ENCODE measurements around the gene POU2F3.
A peak's percentile ranks its signal among the peaks of the same experiment; 100 is the strongest.

The POU2F3 gene

DNA sequence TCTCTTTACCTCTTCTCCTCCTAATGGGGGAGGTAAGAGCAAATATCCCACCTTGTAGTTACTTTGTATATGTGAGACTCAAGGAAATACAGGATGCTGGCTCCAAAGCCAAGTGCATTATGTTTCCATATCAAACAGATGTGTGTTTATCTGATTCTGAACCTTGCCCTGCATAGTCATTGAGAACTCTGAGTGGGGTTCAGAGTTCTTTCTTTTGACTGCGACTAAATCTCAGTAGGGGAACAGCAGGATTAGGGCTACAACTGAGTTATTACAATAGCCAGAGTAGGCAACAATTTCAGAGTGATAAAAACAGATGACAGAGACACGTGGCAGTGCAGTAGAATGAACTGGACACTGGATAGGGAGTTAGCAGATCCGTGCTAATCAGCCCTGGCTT lies 51.0 kb downstream of the POU2F3 start:
- no peak for DNase-seq

DNA sequence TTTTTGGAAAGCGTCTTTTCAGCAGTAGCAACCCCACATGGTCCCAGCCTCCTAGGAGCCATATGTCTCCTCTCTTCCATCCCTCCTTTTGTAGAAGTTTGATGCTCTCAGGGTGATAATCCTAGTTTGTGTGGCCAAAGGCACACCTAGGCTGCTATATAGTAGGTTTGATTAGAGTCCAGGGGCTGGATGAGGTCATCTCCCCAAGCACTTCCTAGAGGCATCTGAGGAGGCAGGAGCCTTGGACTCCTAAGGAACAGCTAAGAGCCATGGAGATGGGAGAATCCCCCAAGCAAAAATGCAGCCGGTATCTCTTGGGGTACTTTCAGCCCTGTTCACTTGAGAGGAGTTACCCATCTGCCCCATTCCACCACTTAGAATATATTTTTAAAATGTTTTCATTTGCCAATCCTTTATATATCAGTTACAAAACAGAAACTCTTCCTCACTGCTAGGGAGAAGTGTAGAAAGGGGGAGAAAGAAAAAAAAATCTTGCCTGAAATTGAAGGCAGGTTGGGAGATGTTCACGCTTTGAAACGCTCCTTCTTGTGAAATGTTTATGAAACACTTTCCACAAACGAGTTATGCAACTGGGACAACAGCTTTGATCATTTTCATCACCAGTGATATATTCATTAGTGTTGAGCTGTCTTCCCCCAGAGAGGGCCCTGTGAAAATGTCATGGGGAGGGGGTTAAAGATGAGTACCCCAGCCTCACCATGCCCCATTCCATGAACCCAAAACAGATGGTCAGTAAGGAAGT lies 53.3 kb downstream of the POU2F3 start:
- no peak for DNase-seq

DNA sequence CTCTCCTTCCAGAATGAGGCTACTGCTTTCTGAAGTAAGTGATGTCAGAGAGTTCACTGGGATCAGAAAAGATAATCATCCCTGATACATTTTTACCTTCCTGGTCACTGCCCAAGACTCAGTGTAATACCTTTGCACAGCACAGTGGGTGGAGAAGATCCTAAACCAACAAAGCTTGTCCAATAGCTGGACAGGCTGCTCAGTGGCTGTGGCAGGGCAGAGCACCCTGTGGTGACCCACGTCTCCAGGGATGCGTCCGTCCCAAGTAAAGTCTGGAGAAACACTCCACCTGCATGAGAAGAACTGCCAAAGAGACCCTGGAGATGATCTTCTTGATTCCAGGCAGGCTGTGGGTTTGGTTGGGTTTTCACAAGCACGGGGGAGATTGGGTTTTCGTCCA lies 54.2 kb downstream of the POU2F3 start:
- DNase-seq, result no peak

DNA sequence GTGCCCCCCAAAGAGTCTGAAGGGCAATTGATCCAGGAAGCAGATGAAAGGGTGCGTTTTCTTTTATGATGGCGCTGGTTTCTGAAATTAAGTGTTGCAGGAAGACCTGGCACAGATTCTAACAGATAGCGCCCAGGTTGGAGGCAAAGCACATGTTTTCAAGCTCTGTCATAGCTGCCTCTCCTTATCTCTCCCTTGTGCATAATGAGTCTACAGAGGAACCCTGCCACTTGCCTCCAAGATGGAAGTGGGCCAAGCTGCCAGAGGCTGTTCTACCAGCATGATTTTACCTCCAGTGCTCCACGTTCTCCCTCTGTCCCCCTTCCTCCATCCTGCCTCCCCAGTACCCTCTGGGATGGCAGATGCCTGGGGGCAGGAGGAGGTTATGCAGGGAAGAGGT lies 55.2 kb downstream of the POU2F3 start:
- DNase-seq, result no peak

DNA sequence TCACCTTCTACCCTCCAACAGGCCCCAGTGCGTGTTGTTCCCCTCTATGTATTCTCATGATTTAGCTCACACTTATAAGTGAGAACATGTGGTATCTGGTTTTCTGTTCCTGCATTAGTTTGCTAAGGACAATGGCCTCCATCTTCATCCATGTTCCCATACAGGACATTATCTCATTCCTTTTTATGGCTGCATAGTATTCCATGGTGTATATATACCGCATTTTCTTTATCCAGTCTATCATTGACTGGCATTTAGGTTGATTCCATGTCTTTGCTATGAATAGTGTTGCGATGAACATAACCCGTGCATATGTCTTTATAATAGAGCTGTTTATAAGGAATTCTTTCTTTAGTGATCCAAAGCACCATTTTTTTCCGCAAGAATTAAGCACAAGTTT lies 56.6 kb downstream of the POU2F3 start:
- DNase-seq, result no peak

DNA sequence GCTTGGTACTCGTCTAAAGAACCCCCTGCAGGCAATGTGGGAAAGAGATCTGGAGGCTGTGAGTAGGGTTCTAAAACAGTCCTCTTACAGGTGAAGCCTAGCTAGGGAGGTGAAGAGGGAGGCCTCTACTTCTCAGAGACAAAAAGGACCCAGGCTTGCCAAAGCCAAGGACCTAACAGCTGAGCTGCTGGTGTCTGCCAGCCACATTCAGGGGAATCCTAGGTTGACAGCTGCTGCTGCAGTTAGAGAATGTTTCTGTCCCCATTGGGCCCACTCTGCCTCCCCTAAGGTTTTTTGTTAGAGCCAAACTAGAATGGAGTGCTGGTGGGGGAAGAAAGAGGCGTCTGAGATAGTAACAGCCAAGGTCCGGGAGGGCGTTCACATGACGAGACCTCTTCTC lies 58.5 kb downstream of the POU2F3 start:
- DNase-seq, result no peak

DNA sequence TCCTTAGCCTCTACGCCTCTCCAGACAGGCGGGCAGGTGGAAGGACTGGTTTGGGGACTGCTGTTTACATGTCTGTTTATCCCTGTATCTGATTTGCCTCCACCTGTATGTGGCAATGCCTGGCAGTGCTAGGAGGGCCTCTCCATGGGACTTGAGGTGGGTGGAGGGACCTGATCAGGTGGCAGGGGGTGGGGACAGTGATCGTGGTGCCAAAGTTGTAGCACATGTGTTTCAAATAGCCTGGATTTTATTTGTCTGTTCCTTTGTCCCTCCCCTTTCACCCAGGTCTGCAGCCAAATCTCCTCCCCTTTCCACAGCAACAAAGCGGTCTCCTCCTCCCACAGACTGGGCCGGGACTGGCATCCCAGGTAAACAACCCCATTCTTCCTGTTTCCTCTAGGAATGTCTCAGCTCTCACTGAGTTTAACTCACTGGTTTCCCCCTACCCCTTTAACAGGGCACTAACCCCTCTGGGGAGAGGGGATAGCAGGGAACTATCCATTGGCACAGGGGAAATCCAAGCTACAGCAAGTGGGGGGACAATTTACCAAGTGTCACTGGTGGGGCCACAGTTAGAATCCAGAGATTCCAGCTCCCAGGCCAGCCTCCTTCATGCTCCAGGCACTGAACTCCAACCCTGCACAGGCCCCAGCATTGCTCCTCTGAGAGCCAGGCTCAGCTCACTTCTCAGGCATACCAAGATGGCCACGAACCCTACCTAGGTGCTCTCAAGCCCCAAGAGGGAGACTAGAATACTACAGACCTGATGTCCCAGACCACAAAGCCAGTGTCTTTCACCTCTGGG lies 62.3 kb downstream of the POU2F3 start:
- DNase-seq, result no peak

DNA sequence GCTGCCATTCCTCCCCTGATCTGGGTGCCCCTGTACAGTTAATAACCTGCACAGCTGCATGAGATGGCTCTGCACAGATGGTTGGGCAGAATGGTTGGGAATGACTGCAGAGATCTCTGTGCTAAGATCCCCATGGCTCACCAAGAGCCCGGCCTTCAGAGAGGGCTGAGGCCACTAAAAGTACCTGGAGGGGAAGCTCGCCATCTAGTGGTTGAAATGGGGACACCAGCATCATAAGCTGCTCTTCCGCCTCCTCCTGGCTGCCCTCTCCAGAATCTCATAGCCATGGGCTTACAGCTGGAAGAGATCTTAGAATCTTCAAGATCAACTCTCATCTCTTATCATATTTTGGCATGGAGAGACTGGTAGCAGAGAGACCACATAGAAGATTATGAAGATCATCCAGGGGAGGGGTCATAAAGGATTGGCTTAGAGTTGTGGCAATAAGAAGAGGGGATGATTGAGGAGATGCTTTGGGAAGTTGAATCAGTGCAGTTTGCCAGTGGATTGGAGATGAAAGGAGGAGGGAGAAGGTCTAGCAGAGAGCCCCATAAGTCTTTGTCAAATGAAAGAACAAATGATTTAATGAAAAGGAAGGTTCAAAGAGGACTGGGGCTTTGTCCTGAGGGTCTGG lies 63.2 kb downstream of the POU2F3 start:
- peak in 2 of 4 experiments; percentile 11 to 41 for DNase-seq

DNA sequence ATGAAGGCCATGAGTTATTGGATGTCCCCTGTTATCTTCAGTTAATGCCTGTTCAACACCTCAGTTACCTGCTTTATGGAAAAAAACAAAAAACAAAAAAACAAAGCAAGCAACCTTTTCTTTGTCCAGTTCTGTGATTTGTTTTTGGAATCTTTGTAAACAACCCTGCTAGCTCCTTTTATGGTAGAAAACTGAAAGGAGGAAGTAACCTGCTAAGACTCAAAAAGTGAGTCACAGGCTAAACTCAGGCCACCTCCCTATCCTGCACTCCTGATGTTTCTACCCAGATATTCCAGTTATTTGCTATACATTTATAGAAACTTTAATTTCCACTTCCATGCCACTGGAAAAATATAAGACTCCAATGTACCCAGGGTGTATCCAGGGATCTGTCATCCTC lies 64.6 kb downstream of the POU2F3 start:
- no peak for DNase-seq

DNA sequence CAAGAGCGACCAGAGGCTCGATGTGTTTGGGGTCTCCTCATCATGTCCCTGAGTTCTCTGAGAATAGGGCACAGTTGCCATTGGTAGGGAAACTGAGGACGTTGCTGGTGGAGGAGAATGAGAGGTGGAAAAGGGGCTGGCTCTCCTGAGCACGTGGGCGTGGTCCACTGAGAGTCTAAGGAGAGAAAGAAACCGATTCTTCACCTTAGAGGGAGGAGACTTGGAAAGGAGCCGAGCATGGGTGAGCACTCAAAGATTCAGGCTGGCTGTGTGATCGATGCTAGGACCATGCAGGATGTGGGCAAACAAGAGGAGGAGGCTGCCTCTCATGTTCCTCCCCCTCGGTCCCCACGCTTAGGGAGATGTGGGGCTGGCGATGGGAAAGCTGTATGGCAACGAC lies 65.3 kb downstream of the POU2F3 start:
- no peak for DNase-seq

DNA sequence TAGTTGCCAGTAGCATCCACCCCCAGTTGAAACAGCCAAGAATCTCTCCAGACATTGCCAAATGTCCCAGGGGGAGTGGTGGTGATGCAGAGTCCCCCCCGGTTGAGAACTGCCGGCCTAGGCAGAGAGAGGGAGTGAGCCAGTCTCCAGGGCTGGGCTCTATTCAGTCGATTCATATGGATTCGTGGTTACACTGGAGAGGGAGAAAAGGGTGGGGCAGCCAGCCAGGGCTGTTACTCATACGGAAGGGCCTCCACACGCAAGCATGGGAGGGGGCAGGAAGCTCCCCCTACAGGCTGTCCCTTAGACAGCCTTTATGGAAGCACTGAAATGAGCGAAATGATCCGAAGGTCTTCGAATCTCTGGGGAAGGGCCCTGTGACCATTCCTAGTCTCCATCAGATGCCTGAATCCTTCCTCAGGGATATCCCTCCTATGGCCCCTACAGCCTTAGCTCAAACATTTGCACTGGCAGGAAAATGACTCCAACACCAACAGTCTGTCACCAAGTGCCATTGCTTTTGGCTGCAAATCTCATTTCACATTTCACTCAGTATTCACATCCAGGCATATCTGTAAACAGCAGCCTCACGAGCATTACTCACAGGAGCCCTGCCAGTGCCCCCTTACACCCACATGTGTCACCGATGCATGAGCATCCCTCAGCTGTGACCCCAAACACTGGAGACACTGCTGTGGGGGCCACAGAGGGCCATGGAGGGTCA lies 66.7 kb downstream of the POU2F3 start:
- DNase-seq, result no peak

DNA sequence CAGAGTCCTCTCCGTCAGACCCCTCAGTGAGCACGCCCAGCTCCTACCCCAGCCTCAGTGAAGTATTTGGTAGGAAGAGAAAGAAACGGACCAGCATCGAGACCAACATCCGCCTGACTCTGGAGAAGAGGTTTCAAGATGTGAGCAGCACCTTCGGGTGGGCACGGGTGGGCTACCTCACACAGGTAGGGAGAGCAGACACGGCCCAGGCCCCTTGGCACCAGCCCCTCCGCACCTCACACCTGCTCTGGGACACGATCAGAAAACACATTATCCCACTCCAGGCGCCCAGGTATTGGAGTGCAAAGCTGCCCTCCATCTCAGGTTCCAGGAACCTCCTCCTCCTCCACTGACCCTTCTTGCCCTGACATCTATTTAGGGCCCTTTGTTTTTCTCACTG lies 67.5 kb downstream of the POU2F3 start:
- no peak for DNase-seq

DNA sequence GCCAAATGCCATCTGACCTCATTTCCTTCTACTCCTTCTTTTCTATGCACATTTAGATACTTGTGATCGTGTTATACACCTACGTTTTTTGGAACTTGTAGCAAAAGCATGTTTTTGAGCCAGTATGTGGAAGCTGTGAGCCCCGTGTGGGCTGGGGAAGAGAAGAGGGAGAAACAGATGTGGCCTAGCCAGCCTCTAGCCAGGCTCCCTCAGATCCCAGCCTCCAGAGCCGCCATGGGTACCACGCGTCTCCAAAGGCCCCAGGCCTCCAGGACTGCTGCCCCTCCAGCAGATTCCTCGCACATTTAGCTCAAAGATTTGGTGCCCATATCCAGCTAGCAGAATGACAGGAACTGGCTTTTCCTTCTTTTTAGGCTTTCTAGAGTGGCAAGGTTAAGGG lies 68.1 kb downstream of the POU2F3 start:
- no peak for DNase-seq

DNA sequence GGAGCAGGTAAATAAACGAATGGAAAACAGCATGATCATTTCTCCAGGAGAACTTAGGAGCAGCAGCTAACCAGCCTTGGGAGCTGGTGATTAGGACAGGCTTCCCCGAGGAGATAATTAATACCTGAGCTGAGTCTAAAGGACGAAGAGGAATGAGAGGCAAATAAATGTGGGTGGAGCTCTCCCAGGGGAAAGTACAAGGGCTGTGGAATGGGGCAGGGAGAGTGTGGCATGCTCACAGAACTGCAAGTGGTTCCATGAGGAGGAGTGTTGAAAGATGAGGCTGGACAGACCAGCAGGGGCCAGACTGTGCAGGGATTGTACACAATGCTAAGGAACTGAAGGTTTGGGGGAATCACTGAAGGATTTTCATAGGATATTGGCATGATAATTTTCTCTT lies 70.9 kb downstream of the POU2F3 start:
- DNase-seq, result no peak

DNA sequence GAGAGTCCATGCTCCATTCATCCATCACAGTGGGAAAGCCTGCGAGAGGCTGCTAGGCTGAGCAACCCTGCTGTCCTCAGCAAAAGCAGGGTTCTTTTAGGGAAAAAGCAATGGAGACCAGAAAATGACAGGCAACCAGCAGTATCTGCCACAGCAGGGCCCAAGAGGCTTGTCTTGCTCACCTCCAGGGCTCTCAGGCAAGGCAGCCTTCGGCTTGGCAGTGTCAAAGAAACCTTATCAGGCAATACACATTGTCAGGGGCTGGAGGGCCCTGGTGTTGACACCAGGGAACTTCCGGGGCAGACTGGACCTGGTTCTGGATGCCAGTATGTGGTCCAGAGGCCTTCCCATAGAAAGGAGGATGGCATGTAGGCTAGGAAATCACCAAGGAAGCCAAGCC lies 74.9 kb downstream of the POU2F3 start:
- no peak for DNase-seq

DNA sequence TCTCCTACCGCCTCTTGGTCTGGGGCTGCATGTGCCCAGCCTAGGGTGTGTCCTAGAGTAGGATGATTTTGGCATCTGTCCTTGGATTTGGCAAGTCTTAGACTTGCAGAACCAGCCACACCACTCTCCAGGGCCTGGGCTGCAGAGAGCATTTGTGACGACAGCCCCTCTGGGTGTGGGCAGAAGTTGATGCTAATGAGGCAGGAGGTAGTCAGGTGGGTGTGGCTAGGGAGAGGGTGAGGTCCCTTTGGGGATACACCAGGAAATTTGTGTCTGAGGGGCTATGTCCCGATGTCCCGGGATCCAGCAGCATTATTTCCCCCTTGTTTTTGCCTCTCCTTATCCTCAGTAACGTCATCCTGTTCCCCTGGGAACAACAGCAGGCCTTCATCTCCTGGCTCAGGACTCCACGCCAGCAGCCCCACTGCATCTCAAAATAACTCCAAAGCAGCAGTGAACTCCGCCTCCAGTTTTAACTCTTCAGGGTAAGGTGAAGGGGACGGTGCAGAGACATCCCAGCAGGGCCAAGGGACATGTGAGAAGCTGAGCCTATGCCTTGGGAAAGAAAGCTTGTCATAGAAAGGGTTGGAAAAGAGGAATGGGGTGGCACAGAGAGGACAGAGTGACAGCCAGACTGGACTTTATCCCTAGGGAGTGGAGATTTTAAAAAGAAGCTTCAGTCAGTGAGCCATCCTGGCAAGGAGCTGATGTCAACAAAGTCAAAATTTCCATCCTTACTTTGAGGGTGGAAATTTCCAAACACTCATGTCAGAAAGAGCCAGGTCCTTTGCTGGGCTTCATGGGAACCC lies 77.1 kb downstream of the POU2F3 start:
- no peak for DNase-seq

DNA sequence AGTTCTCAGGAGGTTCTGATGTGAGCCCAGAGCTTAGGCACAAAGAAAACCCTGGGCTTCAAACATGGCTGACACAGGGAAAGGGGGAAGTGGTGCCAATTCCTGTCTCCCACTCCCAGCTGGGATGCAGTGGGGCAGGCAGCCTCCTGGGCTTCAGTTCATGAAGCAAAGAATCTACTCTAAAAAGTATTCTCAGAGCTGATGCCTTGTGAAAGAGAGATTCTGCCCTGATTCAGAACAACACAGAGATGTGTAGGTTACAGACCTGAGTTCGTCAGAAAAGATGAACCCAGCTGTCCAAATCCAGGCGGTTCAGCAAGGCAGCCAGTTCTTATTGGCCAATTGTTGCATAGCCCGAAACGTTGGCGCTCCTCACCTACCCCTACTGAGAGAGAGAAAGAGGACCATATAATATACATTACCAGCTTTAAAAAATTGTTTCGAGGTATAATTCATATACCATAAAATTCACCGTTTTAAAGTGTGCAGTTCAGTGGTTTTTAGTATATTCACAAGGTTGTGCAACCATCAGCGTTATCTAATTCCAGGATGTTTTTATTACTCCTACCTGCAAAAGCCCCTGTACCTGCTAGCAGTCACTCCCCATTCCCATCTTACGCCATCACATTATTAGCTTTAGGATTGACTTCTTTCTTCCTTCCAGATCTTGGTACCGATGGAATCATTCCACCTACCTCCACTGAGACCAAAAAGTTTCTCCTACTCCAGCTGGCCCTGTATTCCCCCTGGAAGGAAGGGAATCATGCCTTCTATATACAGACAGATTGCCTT lies 77.9 kb downstream of the POU2F3 start:
- DNase-seq, result no peak

DNA sequence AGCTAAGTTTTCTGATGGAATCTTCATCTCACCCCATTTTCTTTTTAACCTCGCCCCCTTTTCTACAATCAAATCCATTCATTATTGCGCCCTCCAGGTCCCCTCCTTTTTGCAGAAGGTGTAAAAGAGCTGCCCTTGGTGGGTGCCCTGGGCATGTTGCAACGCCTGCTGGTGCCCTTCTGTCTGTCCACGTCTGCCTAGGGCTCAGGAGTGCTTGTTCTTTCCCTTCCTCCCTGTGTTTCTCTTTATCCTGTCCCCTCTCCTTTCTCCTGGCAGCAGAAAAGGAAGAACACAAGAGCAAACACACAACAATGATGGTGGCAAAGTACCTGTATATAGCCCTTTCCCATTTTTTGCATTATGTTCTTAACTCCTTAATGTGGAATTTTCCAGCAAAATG lies 79.0 kb downstream of the POU2F3 start:
- DNase-seq, result no peak

DNA sequence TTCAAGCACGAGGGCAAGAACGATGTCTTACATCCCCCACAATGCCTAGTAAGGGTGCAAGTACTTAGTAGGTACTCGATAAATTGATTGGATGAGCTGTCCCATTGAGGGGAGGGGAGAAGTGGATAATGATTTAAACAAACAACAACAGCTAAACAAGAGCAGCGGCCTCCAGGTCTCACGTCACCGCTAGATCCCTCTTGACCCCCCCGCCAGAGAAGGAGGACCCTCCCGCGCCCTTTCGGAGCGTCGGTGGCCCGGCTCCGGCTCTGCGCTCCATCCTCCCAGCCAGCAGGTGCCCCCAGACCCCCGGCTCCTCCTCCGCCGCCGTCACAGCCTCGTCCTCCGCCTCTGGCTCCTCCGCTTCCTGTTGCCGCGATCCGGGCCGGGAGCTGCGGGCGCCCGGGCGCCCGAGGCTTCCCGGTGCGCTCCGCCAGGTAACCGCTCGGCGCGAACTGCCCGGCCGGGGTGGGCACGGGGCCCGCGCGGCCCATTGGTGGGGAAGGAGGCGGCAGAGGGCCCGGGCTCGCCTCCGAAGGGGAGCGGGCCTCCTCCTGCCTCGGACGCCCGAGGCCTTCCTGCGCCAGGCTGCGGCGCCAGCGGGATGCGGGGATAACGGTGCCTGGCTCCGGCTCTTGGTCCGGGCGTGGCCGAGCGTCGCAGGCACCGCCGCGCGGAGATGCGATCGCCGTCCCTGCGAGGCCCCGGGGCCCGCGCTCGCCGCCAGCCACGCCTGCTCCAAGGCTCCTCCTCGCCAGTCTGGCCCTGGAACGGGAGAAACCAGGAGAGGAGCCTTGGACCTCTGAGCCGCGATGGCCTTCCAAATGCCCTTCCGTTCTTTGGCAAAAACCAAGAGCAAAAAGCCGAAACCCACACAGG lies 85.2 kb downstream of the POU2F3 start, which contains the start of gene TLCD5:
Gene TLCD5 (plus strand): TSS at position 368 of the 879 bp plus-strand sequence. CDS start 2,143 bp downstream, outside the sequence.
- DNase-seq, result peak in 1 of 4 experiments; percentile 6

DNA sequence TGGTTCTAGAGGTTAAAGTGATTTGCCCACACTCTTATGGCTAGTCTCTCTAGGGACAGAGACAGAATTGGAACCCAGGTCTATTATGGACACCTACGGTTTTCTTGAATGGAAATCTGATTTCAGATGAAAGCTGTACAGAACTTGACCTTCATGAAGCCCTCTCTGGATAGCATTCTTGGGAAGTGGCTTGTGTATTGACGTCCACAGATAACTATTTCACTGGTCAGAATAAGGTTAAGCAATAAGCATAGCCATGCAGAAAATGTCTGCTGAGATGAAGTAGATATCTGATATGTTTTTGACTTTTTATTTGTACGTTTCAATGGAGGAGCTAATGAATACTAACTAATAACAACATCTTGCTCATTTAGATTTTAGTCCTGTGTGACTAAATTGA lies 86.3 kb downstream of the POU2F3 start:
- DNase-seq, result no peak

Measured in activated CD4-positive, CD25-positive, alpha-beta regulatory T cell (primary cell).